Measurements from ENCODE around the gene LCA5L. TPM values are rescaled to one million over a fixed set of nuclear protein-coding genes. Genes with fewer than 3 reads are reported as not detected.
"Not testable (repeated sequence)": the region's sequence is repeated elsewhere in the genome, so short reads cannot be mapped to it uniquely, and the experiment has no call there.

LCA5L gene
- total and polyA plus RNA-seq, 2 donors from 2014 or later = 3.8 to 4.3 TPM

GRCh38 chr21:39422527-39423241 lies 22.9 kb downstream of the LCA5L start:
- H3K27me3 ChIP-seq (ENCODE audit: control insufficient read depth, insufficient read depth, low read length) = no peaks in the 10 kb centered on the region
- H3K9me3 ChIP-seq (ENCODE audit: control insufficient read depth in 2 of 3, insufficient read depth in 1 of 3, low read length in 3 of 3) = no peaks in the 10 kb centered on the region
- H3K4me3 ChIP-seq (ENCODE audit: low read length in 3 of 3) = no peak overlapping the region
- FAIRE-seq (no peak), DNase-seq (peak in 2 of 5 donors; percentile 52 to 57)
- peaks cover 0 to 3% (median 0%) of the 10 kb centered on the region in 3 donors for H3K36me3 ChIP-seq (ENCODE audit: control insufficient read depth in 2 of 3, insufficient read depth in 3 of 3, low read length in 3 of 3)
- no peaks in the 10 kb centered on the region for H3K4me1 ChIP-seq (ENCODE audit: control insufficient read depth in 2 of 3, insufficient read depth in 2 of 3, low read depth in 1 of 3, low read length in 3 of 3)
- TF ChIP-seq, protein P1, sequence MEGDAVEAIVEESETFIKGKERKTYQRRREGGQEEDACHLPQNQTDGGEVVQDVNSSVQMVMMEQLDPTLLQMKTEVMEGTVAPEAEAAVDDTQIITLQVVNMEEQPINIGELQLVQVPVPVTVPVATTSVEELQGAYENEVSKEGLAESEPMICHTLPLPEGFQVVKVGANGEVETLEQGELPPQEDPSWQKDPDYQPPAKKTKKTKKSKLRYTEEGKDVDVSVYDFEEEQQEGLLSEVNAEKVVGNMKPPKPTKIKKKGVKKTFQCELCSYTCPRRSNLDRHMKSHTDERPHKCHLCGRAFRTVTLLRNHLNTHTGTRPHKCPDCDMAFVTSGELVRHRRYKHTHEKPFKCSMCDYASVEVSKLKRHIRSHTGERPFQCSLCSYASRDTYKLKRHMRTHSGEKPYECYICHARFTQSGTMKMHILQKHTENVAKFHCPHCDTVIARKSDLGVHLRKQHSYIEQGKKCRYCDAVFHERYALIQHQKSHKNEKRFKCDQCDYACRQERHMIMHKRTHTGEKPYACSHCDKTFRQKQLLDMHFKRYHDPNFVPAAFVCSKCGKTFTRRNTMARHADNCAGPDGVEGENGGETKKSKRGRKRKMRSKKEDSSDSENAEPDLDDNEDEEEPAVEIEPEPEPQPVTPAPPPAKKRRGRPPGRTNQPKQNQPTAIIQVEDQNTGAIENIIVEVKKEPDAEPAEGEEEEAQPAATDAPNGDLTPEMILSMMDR (IDR thresholded peaks at IDR 0.05; ENCODE audit: borderline replicate concordance, extremely low read depth, insufficient read depth) = no peak
- no peak overlapping the region for H3K9ac ChIP-seq (ENCODE audit: low read length in 3 of 3)
- no peak overlapping the region for H3K27ac ChIP-seq (ENCODE audit: low read depth in 2 of 2, low read length in 2 of 2)
- intact Hi-C loops (cut with DNase I) = no loop called here

DNA sequence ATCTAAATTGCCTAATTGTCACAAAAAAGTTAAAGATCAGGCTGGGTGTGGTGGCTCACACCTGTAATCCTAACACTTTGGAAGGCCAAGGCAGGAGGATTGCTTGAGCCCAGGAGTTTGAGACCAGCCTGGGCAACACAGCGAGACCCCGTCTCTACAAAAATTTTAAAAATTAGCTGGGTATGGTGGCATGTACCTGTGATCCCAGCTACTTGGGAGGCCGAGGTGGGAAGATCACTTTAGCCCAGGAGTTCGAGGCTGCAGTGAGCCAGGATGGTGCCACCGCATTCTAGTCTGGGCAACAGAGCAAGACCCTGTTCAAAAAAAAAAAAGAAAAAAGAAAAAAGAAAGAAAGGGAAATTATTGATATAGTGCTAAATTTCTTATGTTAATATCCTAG lies 26.4 kb downstream of the LCA5L start:
- H3K27me3 ChIP-seq (ENCODE audit: control insufficient read depth, insufficient read depth, low read length); H3K4me1 ChIP-seq (ENCODE audit: control insufficient read depth in 2 of 3, insufficient read depth in 2 of 3, low read depth in 1 of 3, low read length in 3 of 3); H3K9ac ChIP-seq (ENCODE audit: low read length in 3 of 3); H3K36me3 ChIP-seq (ENCODE audit: control insufficient read depth in 2 of 3, insufficient read depth in 3 of 3, low read length in 3 of 3); H3K4me3 ChIP-seq (ENCODE audit: low read length in 3 of 3); H3K9me3 ChIP-seq (ENCODE audit: control insufficient read depth in 2 of 3, insufficient read depth in 1 of 3, low read length in 3 of 3); intact Hi-C loops (cut with DNase I); FAIRE-seq; DNase-seq; H3K27ac ChIP-seq (ENCODE audit: low read depth in 2 of 2, low read length in 2 of 2): not testable (repeated sequence)

- H3K27ac ChIP-seq (ENCODE audit: low read depth in 2 of 2, low read length in 2 of 2) = no peak overlapping the region
- FAIRE-seq (no peak), DNase-seq (no peak)
- no peak overlapping the region for H3K4me3 ChIP-seq (ENCODE audit: low read length in 3 of 3)
- H3K36me3 ChIP-seq (ENCODE audit: control insufficient read depth in 2 of 3, insufficient read depth in 3 of 3, low read length in 3 of 3) = peaks cover 0 to 7% (median 4%) of the 10 kb centered on the region in 3 donors
- H3K4me1 ChIP-seq (ENCODE audit: control insufficient read depth in 2 of 3, insufficient read depth in 2 of 3, low read depth in 1 of 3, low read length in 3 of 3) = no peaks in the 10 kb centered on the region
- H3K9ac ChIP-seq (ENCODE audit: low read length in 3 of 3) = no peak overlapping the region
- H3K9me3 ChIP-seq (ENCODE audit: control insufficient read depth in 2 of 3, insufficient read depth in 1 of 3, low read length in 3 of 3) = peaks cover 0 to 3% (median 0%) of the 10 kb centered on the region in 3 donors
- no peaks in the 10 kb centered on the region for H3K27me3 ChIP-seq (ENCODE audit: control insufficient read depth, insufficient read depth, low read length)
- intact Hi-C loops (cut with DNase I) = no loop called here
- TF ChIP-seq, protein P1 (IDR thresholded peaks at IDR 0.05; ENCODE audit: borderline replicate concordance, extremely low read depth, insufficient read depth) = no peak
These were observed 39.5 kb downstream of the LCA5L start for GRCh38 chr21:39406065-39406464.

DNA sequence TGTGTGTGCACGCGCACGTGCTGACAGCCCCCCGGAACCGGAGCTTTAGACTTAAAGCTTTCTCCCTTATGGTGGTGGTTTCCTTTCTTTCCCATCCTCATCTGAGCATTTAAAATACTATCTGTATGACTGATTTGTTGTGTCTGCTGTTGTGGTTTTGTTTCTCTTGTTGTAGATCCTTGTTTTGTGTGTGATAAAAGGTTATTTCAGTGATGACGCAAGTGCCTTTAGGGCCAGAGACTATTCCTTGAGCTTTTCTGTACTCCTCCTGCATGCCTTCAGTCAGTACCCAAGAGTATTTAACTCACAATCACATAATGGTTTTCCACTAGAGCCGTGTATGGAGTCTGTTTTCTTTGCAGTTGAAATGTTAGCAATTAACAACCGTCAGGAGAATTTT lies 45.4 kb downstream of the LCA5L start:
- intact Hi-C loops (cut with DNase I) = no loop called here
- no peaks in the 10 kb centered on the region for H3K27me3 ChIP-seq (ENCODE audit: control insufficient read depth, insufficient read depth, low read length)
- no peak overlapping the region for H3K4me3 ChIP-seq (ENCODE audit: low read length in 3 of 3)
- no peak overlapping the region for H3K9ac ChIP-seq (ENCODE audit: low read length in 3 of 3)
- H3K27ac ChIP-seq (ENCODE audit: low read depth in 2 of 2, low read length in 2 of 2) = no peak overlapping the region
- peaks cover 0 to 10% (median 3%) of the 10 kb centered on the region in 3 donors for H3K36me3 ChIP-seq (ENCODE audit: control insufficient read depth in 2 of 3, insufficient read depth in 3 of 3, low read length in 3 of 3)
- no peak for FAIRE-seq
- DNase-seq = no peak
- no peaks in the 10 kb centered on the region for H3K4me1 ChIP-seq (ENCODE audit: control insufficient read depth in 2 of 3, insufficient read depth in 2 of 3, low read depth in 1 of 3, low read length in 3 of 3)
- TF ChIP-seq, protein P1 (IDR thresholded peaks at IDR 0.05; ENCODE audit: borderline replicate concordance, extremely low read depth, insufficient read depth) = no peak
- no peaks in the 10 kb centered on the region for H3K9me3 ChIP-seq (ENCODE audit: control insufficient read depth in 2 of 3, insufficient read depth in 1 of 3, low read length in 3 of 3)
